Lung (tissue), 12 donors: Measurements from ENCODE around the gene LDLR. TPM values are rescaled to one million over a fixed set of nuclear protein-coding genes. Genes with fewer than 3 reads are reported as not detected.
A peak's percentile ranks its signal among the peaks of the same experiment; 100 is the strongest.
"Not testable (repeated sequence)": the region's sequence is repeated elsewhere in the genome, so short reads cannot be mapped to it uniquely, and the experiment has no call there.

Experiments
- ATAC-seq: fragments of 200-7000 bp; cut with Tn5 transposase; one replicate; pipeline ENCODE4 v1.9.1; 2020; ENCODE audit warnings: moderate number of reproducible peaks; ENCODE audit not compliant: insufficient read depth, low FRiP score
- DNase-seq, 3 donors: peaks; one replicate each; pipeline ENCODE4 v3.0.0-alpha.2; 2013 to 2017
- H3K27ac ChIP-seq, 2 donors: one replicate each; pipeline ENCODE4 v1.5.1; 2013; ENCODE audit warnings: mild to moderate bottlenecking in 2 of 2, moderate library complexity in 2 of 2, control low read depth in 1 of 2, inconsistent platforms in 1 of 2, low read depth in 1 of 2, low read length in 1 of 2
- H3K27me3 ChIP-seq, 3 donors: one replicate each; pipeline ENCODE4 v1.5.1; 2013; ENCODE audit warnings: low read length in 2 of 3; ENCODE audit not compliant: control insufficient read depth in 3 of 3, insufficient read depth in 3 of 3
- H3K36me3 ChIP-seq, 4 donors: one replicate each; pipeline ENCODE4 v1.5.1; 2013; ENCODE audit warnings: low read length in 4 of 4, mild to moderate bottlenecking in 1 of 4, moderate library complexity in 1 of 4; ENCODE audit not compliant: control insufficient read depth in 4 of 4, insufficient read depth in 4 of 4
- H3K4me1 ChIP-seq, 5 donors: one replicate each; pipeline ENCODE4 v1.5.1; 2013; ENCODE audit warnings: low read length in 5 of 5, mild to moderate bottlenecking in 2 of 5, moderate library complexity in 1 of 5; ENCODE audit not compliant: control insufficient read depth in 5 of 5, insufficient read depth in 5 of 5
- H3K4me3 ChIP-seq: one replicate; pipeline ENCODE4 v1.5.1; 2013; ENCODE audit warnings: mild to moderate bottlenecking, control low read depth, moderate library complexity
- H3K9ac ChIP-seq, 2 donors: one replicate each; pipeline ENCODE4 v1.5.1; 2013; ENCODE audit warnings: low read length in 2 of 2, control low read depth in 1 of 2; ENCODE audit not compliant: insufficient read depth in 1 of 2
- H3K9me3 ChIP-seq, 4 donors: one replicate each; pipeline ENCODE4 v1.5.1; 2013; ENCODE audit warnings: low read length in 3 of 4, mild to moderate bottlenecking in 1 of 4, moderate library complexity in 1 of 4; ENCODE audit not compliant: control insufficient read depth in 4 of 4, insufficient read depth in 3 of 4
- CTCF ChIP-seq: IDR thresholded peaks from 2 replicates; pipeline ENCODE4 v1.5.1; 2012; ENCODE audit warnings: mild to moderate bottlenecking; ENCODE audit errors: control extremely low read depth, extremely low read depth
- WGBS, 2 donors: extraction: QIAGEN DNeasy Blood & Tissue Kit; methylation state at CpG; one replicate each; pipeline ENCODE4 v1.1.7; 2013; 5-methylcytosine and 5-hydroxymethylcytosine counted together
- polyA plus RNA-seq, 2 donors: library from polyadenylated mRNA; stranded (reverse); fragments of 200-250 nt; gene quantifications; one replicate each; pipeline ENCODE4 v1.2.1, GENCODE V29; 2013
- total RNA-seq, 2 donors: library from RNA; depleted of rRNA in 1 of 2; stranded (reverse); fragments of >200 nt in 1 of 2; gene quantifications; one replicate each; pipeline ENCODE4 v1.2.1, GENCODE V29; 2014 to 2021
- donor health status: control.
- donor health status: control.
- donor health status: Bipolar disorder and iron deficiency.
- donor health status: healthy.
- donor health status: DM: yes; HTN: yes; CAD: no.

The LDLR gene
- total and polyA plus RNA-seq, 4 donors, result 52.1 to 271 (median 201) TPM

- H3K4me1 ChIP-seq, result peaks cover 0 to 9% (median 0%) of the 10 kb centered on the region in 5 donors
- H3K9me3 ChIP-seq, result no peaks in the 10 kb centered on the region
- DNase-seq (no peak), ATAC-seq (no peak)
- peak overlapping the region; percentile 0 to 18 for H3K27ac ChIP-seq
- WGBS, 2 donors, result 45 to 59% methylated on average over 11 of the region's 11 CpGs
- H3K4me3 ChIP-seq, result no peak overlapping the region
- H3K36me3 ChIP-seq, result peaks cover 9 to 59% (median 35%) of the 10 kb centered on the region in 4 donors
- no peaks in the 10 kb centered on the region for H3K27me3 ChIP-seq
- TF ChIP-seq CTCF, result no peak
- no peak overlapping the region for H3K9ac ChIP-seq
Measured at GRCh38 chr19:11179716-11180297, 90.5 kb downstream of the LDLR start.

GRCh38 chr19:11180346-11180745 lies 91.1 kb downstream of the LDLR start:
- no peak overlapping the region for H3K9ac ChIP-seq
- H3K9me3 ChIP-seq, result no peaks in the 10 kb centered on the region
- H3K27ac ChIP-seq, result peak overlapping the region; percentile 0 to 20
- H3K4me1 ChIP-seq, result peaks cover 0 to 10% (median 0%) of the 10 kb centered on the region in 5 donors
- no peaks in the 10 kb centered on the region for H3K27me3 ChIP-seq
- H3K36me3 ChIP-seq, result peaks cover 9 to 60% (median 36%) of the 10 kb centered on the region in 4 donors
- no peak for TF ChIP-seq CTCF
- H3K4me3 ChIP-seq, result no peak overlapping the region
- ATAC-seq (no peak), DNase-seq (no peak)
- 71 to 78% methylated on average over 8 of the region's 8 CpGs for WGBS, 2 donors

- H3K27me3 ChIP-seq, H3K4me3 ChIP-seq, ATAC-seq, H3K9ac ChIP-seq, H3K9me3 ChIP-seq, DNase-seq: not testable (repeated sequence)
- Histone ChIP-seq H3K27ac (peak overlapping the region; percentile 7 to 20), H3K4me1 (peaks cover 0 to 10% (median 0%) of the 10 kb centered on the region in 5 donors), H3K36me3 (peaks cover 6 to 60% (median 34%) of the 10 kb centered on the region in 4 donors)
- 83 to 88% methylated on average over 8 of the region's 8 CpGs for WGBS, 2 donors
Measured at GRCh38 chr19:11180975-11181374, 91.7 kb downstream of the LDLR start.

- Histone ChIP-seq H3K4me1 (peaks cover 0 to 10% (median 0%) of the 10 kb centered on the region in 5 donors), H3K36me3 (peaks cover 6 to 56% (median 32%) of the 10 kb centered on the region in 4 donors), H3K9ac (no peak overlapping the region), H3K4me3 (no peak overlapping the region), H3K27ac (peak overlapping the region; percentile 7 to 42), H3K9me3 (no peaks in the 10 kb centered on the region), H3K27me3 (no peaks in the 10 kb centered on the region)
- no peak for DNase-seq
- no peak for ATAC-seq
- no peak for TF ChIP-seq CTCF
- 90 to 94% methylated on average over 4 of the region's 4 CpGs for WGBS, 2 donors
Measured at GRCh38 chr19:11181488-11181887, 92.2 kb downstream of the LDLR start.

Other genes with a start within 250 kb of the LDLR start
- gene C19orf38, start 241.0 kb upstream of the LDLR start, total RNA-seq, result 1 to 10 TPM; 7.5 to 9.0 TPM
- gene C19orf38, start 241.0 kb upstream of the LDLR start, polyA plus RNA-seq, result 10 to 100 TPM in 1 of 2 donors, 1 to 10 TPM in 1; 4.2 to 48.7 TPM
- gene CARM1, start 217.9 kb upstream of the LDLR start, total RNA-seq, result 10 to 100 TPM; 19.9 to 35.5 TPM
- gene CARM1, start 217.9 kb upstream of the LDLR start, polyA plus RNA-seq, result 10 to 100 TPM; 24.8 to 30.9 TPM
- 10 to 100 TPM; 54.7 to 73.9 TPM for gene YIPF2, start 160.8 kb upstream of the LDLR start, total RNA-seq
- gene YIPF2, start 160.8 kb upstream of the LDLR start, polyA plus RNA-seq, result 10 to 100 TPM; 60.9 to 77.8 TPM
- 10 to 100 TPM; 17.7 to 20.4 TPM for gene TIMM29, start 160.7 kb upstream of the LDLR start, total RNA-seq
- gene TIMM29, start 160.7 kb upstream of the LDLR start, polyA plus RNA-seq, result 10 to 100 TPM; 15.6 to 16.8 TPM
- gene SMARCA4, start 128.4 kb upstream of the LDLR start, total RNA-seq, result 100 to 1,000 TPM; 112 to 116 TPM
- 10 to 100 TPM; 52.3 to 69.9 TPM for gene SMARCA4, start 128.4 kb upstream of the LDLR start, polyA plus RNA-seq
- 1 to 10 TPM; 2.5 to 5.3 TPM for gene SPC24, start 66.3 kb downstream of the LDLR start, total RNA-seq
- 1 to 10 TPM; 1.3 to 6.5 TPM for gene SPC24, start 66.3 kb downstream of the LDLR start, polyA plus RNA-seq
- gene KANK2, start 108.1 kb downstream of the LDLR start, total RNA-seq, result 100 to 1,000 TPM; 129 to 164 TPM
- 10 to 100 TPM; 90.1 to 96.8 TPM for gene KANK2, start 108.1 kb downstream of the LDLR start, polyA plus RNA-seq
- not detected for gene ANGPTL8, start 150.2 kb downstream of the LDLR start, total RNA-seq
- gene ANGPTL8, start 150.2 kb downstream of the LDLR start, polyA plus RNA-seq, result 1 to 10 TPM in 1 of 2 donors, under 1 TPM in 1; 0.19 to 1.0 TPM
- 100 to 1,000 TPM in 1 of 2 donors, 10 to 100 TPM in 1; 60.2 to 129 TPM for gene DOCK6, start 173.1 kb downstream of the LDLR start, total RNA-seq
- gene DOCK6, start 173.1 kb downstream of the LDLR start, polyA plus RNA-seq, result 10 to 100 TPM; 38.6 to 87.3 TPM
- not detected for gene TSPAN16, start 206.7 kb downstream of the LDLR start, total RNA-seq
- gene TSPAN16, start 206.7 kb downstream of the LDLR start, polyA plus RNA-seq, result not detected